Adrenal gland (tissue), 12 donors: ENCODE data around the gene AHDC1. TPM values are rescaled to one million over a fixed set of nuclear protein-coding genes. Genes with fewer than 3 reads are reported as not detected.
A peak's percentile ranks its signal among the peaks of the same experiment; 100 is the strongest.
"Not testable (repeated sequence)": the region's sequence is repeated elsewhere in the genome, so short reads cannot be mapped to it uniquely, and the experiment has no call there.

ENCODE experiments used
- DNase-seq, 7 donors: peaks; one replicate each; pipeline ENCODE4 v3.0.0-alpha.2; 2019 to 2020
- H3K27ac ChIP-seq, 5 donors: fragments of 200-600 bp; sonication (generic) in 4 of 5; 1 replicate in 3 of 5; 2 replicates in 2 of 5; pipeline versions ENCODE4 v1.5.1 to v1.8.0; 2016 to 2020; ENCODE audit warnings: mild to moderate bottlenecking in 1 of 5
- H3K27me3 ChIP-seq: fragments of 200-600 bp; 2 replicates; pipeline ENCODE4 v1.8.0; 2021
- H3K36me3 ChIP-seq, 2 donors: fragments of 200-600 bp; replicated peaks in 1 of 2; 1 replicate in 1 of 2; 2 replicates in 1 of 2; pipeline versions ENCODE4 v1.5.1 to v1.8.0; 2018 to 2022
- H3K4me1 ChIP-seq, 2 donors: fragments of 200-600 bp; replicated peaks in 1 of 2; 1 replicate in 1 of 2; 2 replicates in 1 of 2; pipeline versions ENCODE4 v1.5.1 to v1.8.0; 2018 to 2021
- H3K4me3 ChIP-seq, 4 donors: fragments of 200-600 bp; sonication (generic) in 3 of 4; one replicate each; pipeline ENCODE4 v1.5.1; 2016 to 2018
- H3K9me3 ChIP-seq, 3 donors: fragments of 200-600 bp; sonication (generic) in 1 of 3; replicated peaks in 1 of 3; 1 replicate in 2 of 3; 2 replicates in 1 of 3; pipeline versions ENCODE4 v1.5.1 to v1.8.0; 2016 to 2021
- POLR2A ChIP-seq, 2 donors: fragments of 450-650 bp; IDR thresholded peaks; one replicate each; pipeline ENCODE4 v1.6.1; 2017; ENCODE audit warnings: antibody characterized with exemption in 2 of 2, mild to moderate bottlenecking in 2 of 2, moderate library complexity in 1 of 2
- WGBS, 4 donors: extraction: QIAGEN DNeasy Blood & Tissue Kit in 2 of 4; methylation state at CpG; one replicate each; pipeline versions ENCODE4 v1.1.5 to v1.1.7; 2013 to 2017; 5-methylcytosine and 5-hydroxymethylcytosine counted together
- intact Hi-C, 2 donors: fragments of 100-400 bp; cut with DNase I; formaldehyde crosslinking; loops; one replicate each; pipeline versions ENCODE4 v1.14.1 to v1.15.0; 2022 to 2023
- polyA plus RNA-seq, 3 donors: library from polyadenylated mRNA; stranded (reverse); fragments of 200-250 nt in 2 of 3; fragments of 350-450 nt in 1 of 3; fragmentation: Illumina TruSeq in 1 of 3; extraction: RNeasy Lipid Tissue Mini Kit (QIAGEN cat#74804) in 1 of 3; gene quantifications; one replicate each; pipeline ENCODE4 v1.2.3, GENCODE V29; 2013 to 2014
- total RNA-seq, 9 donors: library from RNA; depleted of rRNA in 4 of 9; stranded (reverse); fragments of >200 nt in 4 of 9; fragments of 120-200 nt in 1 of 9; fragmentation: NEBNext Ultra II Directional in 1 of 9; extraction: Animal tissue kit (Norgen Biotek cat#: 25700) in 1 of 9; gene quantifications; one replicate each; pipeline versions ENCODE4 v1.1.0 to v1.2.4, GENCODE V29; 2013 to 2023
- TF ChIP-seq, protein P1 (sequence below), 6 experiments: fragments of 450-650 bp in 4 of 6; fragments of 200-600 bp in 2 of 6; sonication (generic) in 1 of 6; IDR thresholded peaks; 1 replicate in 5 of 6; 2 replicates in 1 of 6; pipeline versions ENCODE4 v1.5.1 to v1.8.0; 2016 to 2021; ENCODE audit warnings: antibody characterized with exemption in 6 of 6, mild to moderate bottlenecking in 2 of 6, moderate library complexity in 1 of 6
- donor health status: healthy with polysubstance abuse.
- donor health status: Bipolar disorder and iron deficiency.
- donor health status: DM: yes; HTN: yes; CAD: no.
- donor health status: DM: no; HTN: no; CAD: no.
- donor health status: DM: no; HTN: no; CAD: no.
- donor health status: DM: yes; HTN: yes; CAD: no.

The AHDC1 gene
- total and polyA plus RNA-seq, 12 donors, result 10.4 to 111 (median 61.3) TPM

GRCh38 chr1:27622828-27623227, 18.9 kb upstream of the AHDC1 start:
- H3K9me3 ChIP-seq, result no peaks in the 10 kb centered on the region
- TF ChIP-seq, protein P1, sequence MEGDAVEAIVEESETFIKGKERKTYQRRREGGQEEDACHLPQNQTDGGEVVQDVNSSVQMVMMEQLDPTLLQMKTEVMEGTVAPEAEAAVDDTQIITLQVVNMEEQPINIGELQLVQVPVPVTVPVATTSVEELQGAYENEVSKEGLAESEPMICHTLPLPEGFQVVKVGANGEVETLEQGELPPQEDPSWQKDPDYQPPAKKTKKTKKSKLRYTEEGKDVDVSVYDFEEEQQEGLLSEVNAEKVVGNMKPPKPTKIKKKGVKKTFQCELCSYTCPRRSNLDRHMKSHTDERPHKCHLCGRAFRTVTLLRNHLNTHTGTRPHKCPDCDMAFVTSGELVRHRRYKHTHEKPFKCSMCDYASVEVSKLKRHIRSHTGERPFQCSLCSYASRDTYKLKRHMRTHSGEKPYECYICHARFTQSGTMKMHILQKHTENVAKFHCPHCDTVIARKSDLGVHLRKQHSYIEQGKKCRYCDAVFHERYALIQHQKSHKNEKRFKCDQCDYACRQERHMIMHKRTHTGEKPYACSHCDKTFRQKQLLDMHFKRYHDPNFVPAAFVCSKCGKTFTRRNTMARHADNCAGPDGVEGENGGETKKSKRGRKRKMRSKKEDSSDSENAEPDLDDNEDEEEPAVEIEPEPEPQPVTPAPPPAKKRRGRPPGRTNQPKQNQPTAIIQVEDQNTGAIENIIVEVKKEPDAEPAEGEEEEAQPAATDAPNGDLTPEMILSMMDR (IDR thresholded peaks at IDR 0.05), result no peak
- TF ChIP-seq POLR2A (IDR thresholded peaks at IDR 0.05), result no peak
- no peak overlapping the region for H3K27ac ChIP-seq
- peaks cover 7 to 10% of the 10 kb centered on the region in 2 donors for H3K4me1 ChIP-seq
- intact Hi-C loops, result no loop called here
- no peaks in the 10 kb centered on the region for H3K36me3 ChIP-seq
- no peaks in the 10 kb centered on the region for H3K27me3 ChIP-seq
- WGBS, 4 donors, result 61 to 93% (median 76%) methylated on average over 4 of the region's 4 CpGs
- no peak overlapping the region for H3K4me3 ChIP-seq
- DNase-seq, result peak in 1 of 7 donors; percentile 12

DNA sequence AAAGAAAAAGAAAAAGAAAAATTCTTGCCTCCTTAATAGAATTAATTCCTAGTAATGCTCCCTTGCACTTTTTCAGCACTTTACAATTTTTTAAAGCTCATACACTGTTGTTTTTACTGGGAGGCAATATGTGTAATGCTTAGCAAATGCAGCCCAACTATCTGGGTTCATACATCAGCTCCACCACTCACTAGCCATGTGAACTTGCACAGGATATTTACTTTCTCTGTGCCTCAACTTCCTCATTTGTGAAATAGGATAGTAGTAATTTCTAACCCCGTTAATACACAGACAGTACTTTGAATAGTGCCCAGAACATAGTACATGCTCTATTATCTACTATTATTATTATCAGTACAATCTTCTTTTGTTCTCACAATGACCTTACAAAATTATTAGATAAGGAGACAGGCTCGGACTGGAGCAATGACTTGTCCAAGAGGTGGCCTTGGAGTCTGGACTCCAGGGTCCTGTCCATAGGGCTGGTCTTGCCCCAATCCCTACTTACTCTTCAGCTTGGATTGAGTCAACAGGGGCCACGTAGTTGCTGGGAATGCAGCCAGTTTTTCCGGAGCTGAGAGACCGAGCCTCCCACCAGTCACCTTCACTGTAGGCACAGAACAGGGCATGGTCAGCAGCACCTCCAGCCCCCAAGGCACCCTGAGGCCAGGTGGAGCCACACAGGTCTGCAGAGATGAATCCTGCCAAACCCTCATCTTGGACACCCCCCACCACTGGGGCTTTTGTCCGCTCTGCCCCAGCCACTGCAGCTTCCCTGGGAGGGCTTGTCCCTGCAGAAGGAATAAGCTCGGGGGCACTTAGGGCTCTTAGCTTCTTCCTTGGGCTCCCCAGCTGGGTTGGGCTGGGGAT, 17.3 kb upstream of the AHDC1 start:
- Histone ChIP-seq H3K9me3 (no peaks in the 10 kb centered on the region), H3K27ac (peak overlapping the region in 2 of 5 donors; percentile 13 to 37), H3K27me3 (no peaks in the 10 kb centered on the region), H3K4me1 (peaks cover 7 to 10% of the 10 kb centered on the region in 2 donors), H3K36me3 (no peaks in the 10 kb centered on the region), H3K4me3 (no peak overlapping the region)
- 33 to 58% (median 46%) methylated on average over 4 to 7 of the region's 7 CpGs for WGBS, 4 donors
- peak in 6 of 7 donors; percentile 76 to 86 (median 80) for DNase-seq
- intact Hi-C loops, result no loop called here
- no peak for TF ChIP-seq POLR2A (IDR thresholded peaks at IDR 0.05)
- TF ChIP-seq, protein P1 (IDR thresholded peaks at IDR 0.05), result no peak

DNA sequence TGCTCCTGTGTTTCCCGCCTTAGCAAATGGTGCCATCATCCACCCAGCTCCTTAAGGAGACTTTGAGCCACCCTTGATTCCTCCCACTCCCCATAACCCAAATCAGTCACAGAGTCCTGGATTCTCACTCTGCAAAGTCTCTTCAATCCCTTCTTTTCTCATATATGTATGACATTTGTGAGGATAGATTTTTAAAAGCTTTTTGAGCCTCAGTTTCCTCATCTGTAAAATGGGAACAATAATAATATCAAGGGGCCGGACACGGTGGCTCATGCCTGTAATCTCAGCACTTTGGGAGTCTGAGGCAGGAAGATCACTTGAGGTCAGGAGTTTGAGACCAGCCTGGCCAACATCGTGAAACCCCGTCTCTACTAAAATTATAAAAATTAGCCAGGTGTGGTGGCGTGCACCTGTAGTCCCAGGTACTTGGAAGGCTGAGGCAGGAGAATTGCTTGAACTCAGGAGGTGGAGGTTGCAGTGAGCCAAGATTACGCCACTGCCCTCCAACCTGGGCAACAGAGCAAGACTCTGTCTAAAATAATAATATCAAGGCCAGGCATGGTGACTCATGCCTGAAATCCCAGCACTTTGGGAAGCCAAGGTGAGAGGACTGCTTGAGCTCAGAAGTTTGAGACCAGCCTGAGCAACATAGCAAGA, 16.0 kb upstream of the AHDC1 start:
- not testable (repeated sequence) for H3K4me1 ChIP-seq, H3K4me3 ChIP-seq, H3K36me3 ChIP-seq, H3K9me3 ChIP-seq, H3K27me3 ChIP-seq, DNase-seq, H3K27ac ChIP-seq
- intact Hi-C loops, result loop anchor here (10.0 kb wide), 1 partner anchor 315 kb away; no protein-coding TSS in a partner anchor
- 86 to 92% (median 90%) methylated on average over 5 to 7 of the region's 7 CpGs for WGBS, 4 donors

DNA sequence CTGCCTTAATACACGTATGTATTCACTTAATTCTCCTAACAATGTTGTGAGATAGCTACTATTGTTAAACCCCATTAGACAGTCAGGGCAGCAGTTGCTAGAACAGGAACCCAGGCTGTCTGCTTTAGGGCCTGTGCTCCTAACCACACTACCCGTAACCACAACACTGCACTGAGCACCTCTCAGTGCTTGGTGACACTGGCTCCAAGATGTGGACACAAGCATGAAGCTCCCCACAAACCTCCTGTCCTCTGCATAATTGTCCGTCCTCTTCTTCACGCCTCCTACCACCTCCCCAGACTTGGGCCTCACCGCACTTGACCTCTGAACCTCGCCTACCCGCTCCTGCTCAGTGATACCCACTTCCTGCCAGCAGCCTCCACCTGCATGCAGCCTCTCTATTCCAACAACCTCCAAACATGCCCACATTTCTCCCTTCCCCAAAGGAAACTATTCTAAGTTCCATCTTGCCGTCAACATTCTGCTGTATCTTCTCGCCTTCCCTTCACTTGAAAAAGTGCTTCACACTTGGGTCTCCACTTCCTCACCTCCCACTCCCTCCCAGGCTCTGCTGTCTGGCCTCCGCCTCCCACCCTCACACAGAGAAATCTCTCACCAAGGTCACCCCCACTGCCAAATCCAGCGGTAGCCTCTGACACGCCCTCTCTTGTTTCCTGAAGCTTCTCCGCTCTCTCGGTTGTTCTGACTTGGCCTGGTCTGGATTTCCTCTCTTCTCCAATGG, 14.6 kb upstream of the AHDC1 start:
- no peak for DNase-seq
- intact Hi-C loops, result loop anchor here (10.0 kb wide), 1 partner anchor 314 kb away; no protein-coding TSS in a partner anchor
- no peak overlapping the region for H3K27ac ChIP-seq
- 76 to 85% (median 83%) methylated on average over 14 of the region's 14 CpGs for WGBS, 4 donors
- TF ChIP-seq POLR2A (IDR thresholded peaks at IDR 0.05), result no peak
- TF ChIP-seq, protein P1 (IDR thresholded peaks at IDR 0.05), result no peak
- H3K9me3 ChIP-seq, result no peaks in the 10 kb centered on the region
- no peaks in the 10 kb centered on the region for H3K27me3 ChIP-seq
- no peak overlapping the region for H3K4me3 ChIP-seq
- no peaks in the 10 kb centered on the region for H3K36me3 ChIP-seq
- H3K4me1 ChIP-seq, result peaks cover 7 to 10% of the 10 kb centered on the region in 2 donors
